NCI-H2171 (cell line): ENCODE results near the gene SNRNP70.
"Not testable (repeated sequence)": the region's sequence is repeated elsewhere in the genome, so short reads cannot be mapped to it uniquely, and the experiment has no call there.

Experiments used
- DNase-seq: peaks from one replicate; lab custom pipeline; 2025; lab: John Stamatoyannopoulos, UW

The SNRNP70 gene, protein sequence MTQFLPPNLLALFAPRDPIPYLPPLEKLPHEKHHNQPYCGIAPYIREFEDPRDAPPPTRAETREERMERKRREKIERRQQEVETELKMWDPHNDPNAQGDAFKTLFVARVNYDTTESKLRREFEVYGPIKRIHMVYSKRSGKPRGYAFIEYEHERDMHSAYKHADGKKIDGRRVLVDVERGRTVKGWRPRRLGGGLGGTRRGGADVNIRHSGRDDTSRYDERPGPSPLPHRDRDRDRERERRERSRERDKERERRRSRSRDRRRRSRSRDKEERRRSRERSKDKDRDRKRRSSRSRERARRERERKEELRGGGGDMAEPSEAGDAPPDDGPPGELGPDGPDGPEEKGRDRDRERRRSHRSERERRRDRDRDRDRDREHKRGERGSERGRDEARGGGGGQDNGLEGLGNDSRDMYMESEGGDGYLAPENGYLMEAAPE

GRCh38 chr19:49085020-49085867 is at the start of gene SNRNP70:
Gene SNRNP70 (plus strand): TSS chr19:49085451. CDS start chr19:49086415, 964 bp downstream.
- DNase-seq = peak; percentile 99

GRCh38 chr19:49036815-49037214 is 48.4 kb upstream of the SNRNP70 start, which contains the start of gene CGB1:
Gene CGB1 (minus strand): TSS chr19:49036895. CDS start chr19:49036711, 184 bp downstream.
- peak; percentile 36 for DNase-seq

GRCh38 chr19:49038111-49038510 is 47.1 kb upstream of the SNRNP70 start:
- not testable (repeated sequence) for DNase-seq

GRCh38 chr19:49038557-49039276 is 46.5 kb upstream of the SNRNP70 start:
- not testable (repeated sequence) for DNase-seq

- not testable (repeated sequence) for DNase-seq
Observed at GRCh38 chr19:49039736-49040135, 45.5 kb upstream of the SNRNP70 start.

GRCh38 chr19:49042177-49042576 is 43.1 kb upstream of the SNRNP70 start:
- DNase-seq = no peak

DNA sequence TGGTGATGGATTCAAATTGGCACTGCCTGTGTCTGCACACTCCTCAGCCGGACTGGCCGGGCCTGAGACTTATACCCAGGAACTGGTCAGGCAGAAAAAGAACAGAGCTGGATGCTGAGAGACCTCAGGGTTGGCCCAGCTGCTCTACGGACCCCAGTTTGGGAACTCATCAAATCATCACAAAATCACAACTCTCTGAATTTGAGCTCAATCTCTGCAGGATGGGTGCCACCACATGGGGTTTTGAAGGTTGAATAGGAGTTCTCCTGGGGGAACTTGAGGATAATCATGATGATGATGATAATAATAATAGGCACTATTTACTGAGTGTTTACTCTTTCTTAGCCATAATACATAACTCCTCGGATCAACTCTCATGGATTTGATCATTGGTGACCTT is 42.6 kb upstream of the SNRNP70 start:
- DNase-seq = not testable (repeated sequence)

DNA sequence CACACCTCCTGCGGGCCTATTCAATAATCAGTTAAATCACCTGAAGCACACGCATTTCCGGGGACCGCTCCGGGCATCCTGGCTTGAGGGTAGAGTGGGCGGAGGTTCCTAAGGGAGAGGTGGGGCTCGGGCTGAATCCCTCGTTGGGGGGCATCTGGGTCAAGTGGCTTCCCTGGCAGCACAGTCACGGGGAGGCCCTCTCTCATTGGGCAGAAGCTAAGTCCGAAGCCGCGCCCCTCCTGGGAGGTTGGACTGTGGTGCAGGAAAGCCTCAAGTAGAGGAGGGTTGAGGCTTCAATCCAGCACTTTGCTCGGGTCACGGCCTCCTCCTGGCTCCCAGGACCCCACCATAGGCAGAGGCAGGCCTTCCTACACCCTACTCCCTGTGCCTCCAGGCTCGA is 41.7 kb upstream of the SNRNP70 start, which contains the start of gene CGB5:
Gene CGB5, plus strand, starts transcription at position 301 of the 400 bp plus-strand sequence. CDS start 362 bp downstream, outside the sequence.
- not testable (repeated sequence) for DNase-seq

- not testable (repeated sequence) for DNase-seq
Observed at GRCh38 chr19:49049011-49049410, 36.2 kb upstream of the SNRNP70 start, which contains the start of gene CGB8. Gene CGB8 (minus strand): TSS chr19:49049111. CDS start chr19:49048739, 372 bp downstream.

- DNase-seq = not testable (repeated sequence)
Observed at GRCh38 chr19:49049834-49050233, 35.4 kb upstream of the SNRNP70 start.

- DNase-seq = not testable (repeated sequence)
Observed at GRCh38 chr19:49050376-49051033, 34.7 kb upstream of the SNRNP70 start.

- no peak for DNase-seq
Observed at GRCh38 chr19:49056101-49056901, 28.9 kb upstream of the SNRNP70 start.

- not testable (repeated sequence) for DNase-seq
Observed at GRCh38 chr19:49056902-49057596, 28.2 kb upstream of the SNRNP70 start.

GRCh38 chr19:49057636-49058234 is 27.5 kb upstream of the SNRNP70 start, which contains the start of gene CGB7:
Gene CGB7 (minus strand): TSS chr19:49057749. CDS start chr19:49055375, 2,374 bp downstream.
- DNase-seq = no peak

- no peak for DNase-seq
Observed at GRCh38 chr19:49058562-49058961, 26.7 kb upstream of the SNRNP70 start.

- no peak for DNase-seq
Observed at GRCh38 chr19:49059053-49059452, 26.2 kb upstream of the SNRNP70 start.

DNA sequence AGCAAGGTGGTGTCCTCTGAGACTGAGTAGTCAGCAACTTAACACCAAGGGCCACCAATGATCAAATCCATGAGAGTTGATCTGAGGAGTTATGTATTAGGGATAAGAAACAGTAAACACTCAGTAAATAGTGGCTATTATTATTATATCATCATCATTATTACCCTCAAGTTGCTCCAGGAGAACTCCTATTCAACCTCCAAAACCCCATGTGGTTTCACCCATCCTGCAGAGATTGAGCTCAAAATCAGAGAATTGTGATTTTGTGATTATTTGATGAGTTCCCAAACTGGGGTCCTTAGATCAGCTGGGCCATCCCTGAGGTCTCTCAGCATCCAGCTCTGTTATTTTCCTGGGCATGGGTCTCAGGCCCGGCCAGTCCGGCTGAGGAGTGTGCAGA is 24.3 kb upstream of the SNRNP70 start:
- no peak for DNase-seq

GRCh38 chr19:49061445-49061844 is 23.8 kb upstream of the SNRNP70 start:
- DNase-seq = no peak

GRCh38 chr19:49064029-49064629 is 21.1 kb upstream of the SNRNP70 start:
- no peak for DNase-seq
